Measurements from ENCODE around the gene NPIPA1. TPM values are rescaled to one million over a fixed set of nuclear protein-coding genes. Genes with fewer than 3 reads are reported as not detected.
"Not testable (repeated sequence)": the region's sequence is repeated elsewhere in the genome, so short reads cannot be mapped to it uniquely, and the experiment has no call there.

Gene NPIPA1
- 164 TPM for polyA plus RNA-seq (ENCODE audit: insufficient read length)
- long read RNA-seq, donor 1 = 0 reads
- long read RNA-seq, donor 2 = 0 reads
- long read RNA-seq, donor 3 = 0 reads
- long read RNA-seq, donor 4 = 0 reads
- long read RNA-seq, donor 5, partial matches to known transcripts = 0 of 1 reads
- long read RNA-seq, donor 5, other reads (novel, unspliced or antisense) = 0 of 1 reads
- long read RNA-seq, donor 6, partial matches to known transcripts = 6 of 7 reads
- long read RNA-seq, donor 6, other reads (novel, unspliced or antisense) = 0 of 7 reads
- long read RNA-seq, donor 7 = 0 reads
- long read RNA-seq, donor 8 = 0 reads

GRCh38 chr16:14937143-14937542 lies at the start of gene NPIPA1:
TSS of gene NPIPA1 (plus strand) at chr16:14937443. CDS start at chr16:14937443, 0 bp downstream.
- not testable (repeated sequence) for DNase-seq

GRCh38 chr16:14892111-14892510 lies 45.1 kb upstream of the NPIPA1 start:
- not testable (repeated sequence) for DNase-seq

- not testable (repeated sequence) for DNase-seq
Observed at GRCh38 chr16:14895382-14895781, 41.9 kb upstream of the NPIPA1 start.

GRCh38 chr16:14896023-14896422 lies 41.2 kb upstream of the NPIPA1 start:
- not testable (repeated sequence) for DNase-seq

- DNase-seq = not testable (repeated sequence)
Observed at GRCh38 chr16:14897006-14897664, 40.1 kb upstream of the NPIPA1 start.

GRCh38 chr16:14898162-14898561 lies 39.1 kb upstream of the NPIPA1 start:
- DNase-seq = not testable (repeated sequence)

GRCh38 chr16:14903191-14903957 lies 33.9 kb upstream of the NPIPA1 start:
- not testable (repeated sequence) for DNase-seq

- not testable (repeated sequence) for DNase-seq
Observed at GRCh38 chr16:14909744-14910143, 27.5 kb upstream of the NPIPA1 start.

GRCh38 chr16:14910833-14911629 lies 26.2 kb upstream of the NPIPA1 start:
- not testable (repeated sequence) for DNase-seq

- not testable (repeated sequence) for DNase-seq
Observed at GRCh38 chr16:14911954-14912353, 25.3 kb upstream of the NPIPA1 start.

GRCh38 chr16:14912588-14912987 lies 24.7 kb upstream of the NPIPA1 start:
- DNase-seq = not testable (repeated sequence)

GRCh38 chr16:14918504-14918903 lies 18.7 kb upstream of the NPIPA1 start:
- not testable (repeated sequence) for DNase-seq

- DNase-seq = not testable (repeated sequence)
Observed at GRCh38 chr16:14919837-14920600, 17.2 kb upstream of the NPIPA1 start.

- DNase-seq = not testable (repeated sequence)
Observed at GRCh38 chr16:14922285-14922684, 15.0 kb upstream of the NPIPA1 start.

GRCh38 chr16:14922968-14923367 lies 14.3 kb upstream of the NPIPA1 start:
- DNase-seq = not testable (repeated sequence)

GRCh38 chr16:14923394-14924088 lies 13.7 kb upstream of the NPIPA1 start:
- DNase-seq = not testable (repeated sequence)

GRCh38 chr16:14924359-14924758 lies 12.9 kb upstream of the NPIPA1 start:
- DNase-seq = not testable (repeated sequence)

- DNase-seq = not testable (repeated sequence)
Observed at GRCh38 chr16:14924982-14925381, 12.3 kb upstream of the NPIPA1 start.

- DNase-seq = not testable (repeated sequence)
Observed at GRCh38 chr16:14928064-14928714, 9.1 kb upstream of the NPIPA1 start.

- DNase-seq = not testable (repeated sequence)
Observed at GRCh38 chr16:14929176-14929575, 8.1 kb upstream of the NPIPA1 start.

Measured in left kidney (tissue), 8 donors.